CD4-positive, alpha-beta T cell treated with Interleukin-21 for 1 hour (primary cell): ENCODE data around the gene SSX2IP.
"Not testable (repeated sequence)": the region's sequence is repeated elsewhere in the genome, so short reads cannot be mapped to it uniquely, and the experiment has no call there.

Experiments used
- DNase-seq: peaks from one replicate; pipeline ENCODE4 v3.0.0-alpha.2; 2020

SSX2IP gene, protein sequence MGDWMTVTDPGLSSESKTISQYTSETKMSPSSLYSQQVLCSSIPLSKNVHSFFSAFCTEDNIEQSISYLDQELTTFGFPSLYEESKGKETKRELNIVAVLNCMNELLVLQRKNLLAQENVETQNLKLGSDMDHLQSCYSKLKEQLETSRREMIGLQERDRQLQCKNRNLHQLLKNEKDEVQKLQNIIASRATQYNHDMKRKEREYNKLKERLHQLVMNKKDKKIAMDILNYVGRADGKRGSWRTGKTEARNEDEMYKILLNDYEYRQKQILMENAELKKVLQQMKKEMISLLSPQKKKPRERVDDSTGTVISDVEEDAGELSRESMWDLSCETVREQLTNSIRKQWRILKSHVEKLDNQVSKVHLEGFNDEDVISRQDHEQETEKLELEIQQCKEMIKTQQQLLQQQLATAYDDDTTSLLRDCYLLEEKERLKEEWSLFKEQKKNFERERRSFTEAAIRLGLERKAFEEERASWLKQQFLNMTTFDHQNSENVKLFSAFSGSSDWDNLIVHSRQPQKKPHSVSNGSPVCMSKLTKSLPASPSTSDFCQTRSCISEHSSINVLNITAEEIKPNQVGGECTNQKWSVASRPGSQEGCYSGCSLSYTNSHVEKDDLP

DNA sequence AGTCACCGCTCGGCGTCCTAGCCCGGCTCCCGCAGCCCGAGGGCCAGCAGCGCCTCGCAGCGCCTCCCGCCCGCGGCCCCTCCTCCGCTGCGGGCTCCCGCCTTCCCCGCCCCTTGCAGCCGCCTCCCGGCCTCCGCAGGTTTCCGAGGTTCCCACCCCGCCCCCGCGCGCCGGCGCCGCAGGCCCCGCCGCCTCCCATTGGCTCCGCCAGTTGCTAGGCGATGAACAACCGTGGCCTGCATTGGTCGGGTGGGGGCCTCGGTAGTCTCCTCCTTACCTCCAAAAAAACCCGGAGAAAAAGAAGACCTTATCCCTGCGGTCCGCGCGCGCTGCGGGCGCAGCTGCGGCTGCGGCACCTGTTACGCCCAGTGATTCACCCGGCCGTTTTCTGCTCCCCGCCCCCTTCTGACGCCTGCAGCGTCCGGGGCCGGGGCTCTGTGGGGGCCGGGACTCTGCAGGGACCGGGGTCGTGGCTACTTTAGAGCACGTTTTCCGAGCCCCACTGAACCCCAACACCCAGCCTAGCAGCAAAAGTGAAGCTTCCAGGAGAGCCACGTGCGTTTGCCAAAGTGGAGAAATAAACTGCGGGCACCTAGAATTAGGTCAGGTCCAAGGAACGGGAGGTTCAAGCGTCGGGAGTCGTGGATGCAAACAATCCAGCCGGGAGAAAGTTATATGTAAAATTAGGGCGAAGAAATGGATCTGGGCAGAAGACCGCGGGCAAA is at the start of gene SSX2IP:
SSX2IP (minus strand) TSS at position 65 of the 725 bp plus-strand sequence. CDS start 19,242 bp downstream, outside the sequence.
- DNase-seq = peak; percentile 99

DNA sequence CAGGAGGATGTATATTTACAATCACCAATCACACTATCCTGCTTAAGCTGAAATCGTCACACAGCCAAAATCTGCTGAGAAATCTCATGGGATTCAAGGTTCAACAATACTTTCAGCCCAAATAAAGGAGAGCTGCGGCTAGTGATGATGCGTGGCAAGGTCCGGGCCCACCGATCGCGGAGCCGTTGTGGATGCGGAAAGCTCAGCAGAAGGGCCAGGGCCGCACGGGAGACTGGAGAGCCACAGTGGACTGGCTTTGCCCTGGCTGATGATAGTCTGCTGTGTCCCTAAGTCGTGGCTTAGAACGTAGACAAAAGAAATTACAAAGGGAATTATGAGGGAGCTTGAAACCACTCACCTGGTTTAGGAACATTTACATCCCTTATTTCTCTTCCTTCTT is 48.0 kb upstream of the SSX2IP start:
- no peak for DNase-seq

GRCh38 chr1:84737590-84737989 is 47.3 kb upstream of the SSX2IP start:
- no peak for DNase-seq

- no peak for DNase-seq
Observed at GRCh38 chr1:84736944-84737343, 46.7 kb upstream of the SSX2IP start.

DNA sequence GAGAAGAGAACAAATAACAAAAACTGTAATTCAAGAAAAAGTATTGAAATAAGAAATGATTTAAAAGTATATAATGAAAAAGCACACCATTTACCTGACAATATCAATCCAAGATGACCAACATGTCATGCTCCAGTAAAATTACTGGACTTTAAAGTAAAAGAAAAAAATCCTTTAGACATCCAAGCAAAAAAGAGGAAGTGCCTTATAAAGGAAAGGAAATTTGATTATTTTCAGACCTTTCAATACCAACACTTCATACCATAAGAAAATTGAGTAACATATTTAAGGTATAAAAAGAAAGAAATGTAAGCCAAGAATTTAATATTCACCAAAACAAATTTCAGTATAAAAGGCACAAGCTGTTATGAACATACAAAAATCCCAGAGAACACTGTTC is 46.2 kb upstream of the SSX2IP start:
- DNase-seq = no peak

GRCh38 chr1:84735483-84735882 is 45.2 kb upstream of the SSX2IP start:
- no peak for DNase-seq

- no peak for DNase-seq
Observed at GRCh38 chr1:84732520-84732919, 42.3 kb upstream of the SSX2IP start.

DNA sequence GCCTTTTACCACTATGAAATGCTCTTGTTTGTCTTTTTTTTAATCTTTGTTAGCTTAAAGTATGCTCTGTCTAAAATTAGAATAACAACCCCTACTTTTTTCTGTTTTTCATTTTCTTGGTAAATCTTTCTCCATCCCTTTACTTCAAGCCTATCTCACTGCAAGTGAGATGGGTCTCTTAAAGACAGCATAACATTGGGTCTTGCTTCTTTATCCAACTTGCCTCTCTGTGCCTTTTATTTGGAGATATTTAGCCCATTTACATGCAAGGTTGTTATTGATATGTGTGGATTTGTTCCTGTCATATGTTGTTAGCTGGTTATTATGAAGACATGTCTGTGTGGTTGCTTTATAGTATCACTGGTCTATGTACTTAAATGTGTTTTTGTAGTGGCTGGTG is 41.3 kb upstream of the SSX2IP start:
- no peak for DNase-seq

GRCh38 chr1:84727711-84728110 is 37.5 kb upstream of the SSX2IP start:
- DNase-seq = not testable (repeated sequence)

DNA sequence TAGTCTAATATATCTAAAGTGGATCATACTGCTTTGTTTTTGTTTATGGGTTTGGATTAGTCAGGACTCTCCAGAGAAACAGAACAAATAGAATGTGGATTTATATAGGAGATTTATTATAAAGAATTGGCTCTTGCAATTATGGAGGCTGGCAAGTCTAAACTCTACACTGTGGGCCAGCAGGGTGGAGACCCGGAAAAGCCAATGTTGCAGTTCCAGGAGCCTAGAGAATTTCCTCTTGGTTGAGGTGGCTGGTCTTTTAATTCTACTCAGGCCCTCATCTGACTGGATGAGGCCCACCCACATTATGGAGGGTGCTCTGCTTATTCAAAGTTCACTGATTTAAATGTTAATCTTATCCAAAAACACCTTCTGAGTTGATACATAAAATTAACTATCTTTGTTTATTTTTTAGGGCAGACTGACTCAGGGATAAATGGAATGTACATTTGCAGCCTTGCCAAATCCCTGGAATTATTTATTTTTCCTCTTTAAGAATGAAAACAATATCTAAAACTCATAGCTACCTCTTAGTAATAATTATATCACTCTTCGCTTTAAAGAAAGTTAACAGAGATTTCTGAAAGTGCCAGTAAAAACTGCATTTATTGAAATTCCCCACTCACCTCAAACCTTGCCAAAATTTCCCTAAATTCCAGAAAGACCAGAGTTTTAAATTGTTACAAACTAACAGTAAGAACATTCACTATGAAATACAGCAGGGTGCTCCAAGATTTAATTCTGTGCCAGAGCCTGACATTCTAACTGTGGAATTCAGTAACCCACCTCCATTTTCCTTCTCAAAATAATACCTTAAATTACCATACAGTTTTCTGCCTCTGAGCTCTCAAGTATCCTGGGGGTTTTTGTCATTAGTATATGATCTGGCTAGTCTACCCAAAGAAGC is 36.6 kb upstream of the SSX2IP start:
- DNase-seq = no peak

DNA sequence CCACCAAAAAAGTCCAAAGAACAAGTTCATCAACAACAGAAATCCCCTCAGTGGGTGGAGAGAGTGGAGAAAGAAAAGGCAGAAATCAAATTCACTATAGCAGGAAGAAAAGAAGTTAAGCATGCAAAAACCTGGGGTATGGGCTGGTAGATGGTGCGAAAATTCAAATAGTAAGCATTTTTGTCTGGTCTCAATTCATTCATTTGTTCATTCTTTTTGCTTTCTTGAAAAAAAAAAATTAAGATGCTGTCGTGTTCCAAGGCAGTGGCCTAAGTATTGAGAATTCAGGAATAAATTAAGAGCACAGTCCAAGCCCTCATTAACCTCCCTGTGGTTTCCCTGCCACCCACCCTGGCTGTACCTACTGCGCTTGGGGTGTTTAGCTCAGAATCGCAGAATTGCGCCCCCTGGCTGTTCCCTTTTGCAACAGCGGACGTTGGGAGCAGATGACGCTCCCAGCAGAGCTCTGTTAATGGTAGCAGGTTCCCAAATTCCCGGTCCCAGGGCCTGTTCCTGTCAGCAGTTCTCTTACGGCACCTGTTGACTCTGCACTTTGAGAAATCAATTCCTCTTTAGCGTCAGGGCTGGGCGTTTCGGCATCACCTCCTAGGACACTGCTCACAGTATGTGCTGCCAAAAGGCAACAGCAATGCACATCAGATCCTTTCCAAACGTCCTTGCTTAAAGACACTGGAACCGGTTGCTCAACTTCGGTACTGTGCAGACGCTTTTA is 34.0 kb upstream of the SSX2IP start:
- peak; percentile 61 for DNase-seq

- no peak for DNase-seq
Observed at GRCh38 chr1:84722794-84723193, 32.5 kb upstream of the SSX2IP start.

- DNase-seq = not testable (repeated sequence)
Observed at GRCh38 chr1:84721872-84722271, 31.6 kb upstream of the SSX2IP start.

GRCh38 chr1:84721152-84721551 is 30.9 kb upstream of the SSX2IP start:
- DNase-seq = no peak

GRCh38 chr1:84720221-84720780 is 30.0 kb upstream of the SSX2IP start:
- DNase-seq = no peak

GRCh38 chr1:84719543-84720217 is 29.4 kb upstream of the SSX2IP start:
- DNase-seq = no peak

DNA sequence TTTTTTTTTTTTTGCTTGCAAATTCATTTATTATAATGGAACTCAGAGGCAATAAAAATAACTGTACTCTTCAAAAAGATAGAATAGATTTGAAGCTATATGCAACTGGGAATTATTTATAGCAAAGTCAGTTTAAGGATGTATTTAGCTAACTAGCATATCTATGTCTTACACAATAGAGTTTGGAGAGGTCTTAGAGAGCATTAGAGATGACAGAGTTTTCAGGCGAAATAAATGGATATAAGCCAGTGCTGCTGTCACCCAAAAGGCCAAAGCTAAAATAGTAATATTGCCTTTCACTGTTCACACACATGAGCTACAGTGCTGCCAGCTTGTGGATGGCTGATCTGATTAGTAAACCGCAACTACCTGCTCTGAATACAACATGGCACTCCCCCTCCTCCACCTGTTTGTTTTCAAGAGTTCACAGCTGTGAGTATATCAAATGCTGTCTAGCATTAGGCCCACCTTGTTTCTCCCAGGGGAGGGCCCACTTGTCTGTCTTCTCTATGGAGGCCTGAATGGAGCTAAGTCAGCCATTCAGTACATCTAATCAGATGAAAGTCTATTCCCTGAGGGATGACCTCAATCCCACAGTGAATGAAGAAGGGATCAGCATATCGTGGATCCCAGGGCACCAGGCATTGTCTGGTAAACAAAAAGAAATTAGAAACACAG is 25.2 kb upstream of the SSX2IP start:
- no peak for DNase-seq

GRCh38 chr1:84712276-84712874 is 22.1 kb upstream of the SSX2IP start:
- no peak for DNase-seq

GRCh38 chr1:84711869-84712268 is 21.6 kb upstream of the SSX2IP start:
- no peak for DNase-seq

- DNase-seq = no peak
Observed at GRCh38 chr1:84711121-84711520, 20.9 kb upstream of the SSX2IP start.
